GM18868 (cell line): ENCODE results near the gene LCLAT1.
"Not testable (repeated sequence)": the region's sequence is repeated elsewhere in the genome, so short reads cannot be mapped to it uniquely, and the experiment has no call there.

ENCODE experiments used
- ATAC-seq: cut with Tn5 transposase; IDR thresholded peaks from one replicate; pipeline ENCODE4 v1.9.1; 2021; ENCODE audit warnings: mild to moderate bottlenecking, moderate library complexity; ENCODE audit not compliant: unreplicated experiment

Gene LCLAT1

GRCh38 chr2:30513649-30514048 lies 66.6 kb downstream of the LCLAT1 start:
- ATAC-seq, result not testable (repeated sequence)

DNA sequence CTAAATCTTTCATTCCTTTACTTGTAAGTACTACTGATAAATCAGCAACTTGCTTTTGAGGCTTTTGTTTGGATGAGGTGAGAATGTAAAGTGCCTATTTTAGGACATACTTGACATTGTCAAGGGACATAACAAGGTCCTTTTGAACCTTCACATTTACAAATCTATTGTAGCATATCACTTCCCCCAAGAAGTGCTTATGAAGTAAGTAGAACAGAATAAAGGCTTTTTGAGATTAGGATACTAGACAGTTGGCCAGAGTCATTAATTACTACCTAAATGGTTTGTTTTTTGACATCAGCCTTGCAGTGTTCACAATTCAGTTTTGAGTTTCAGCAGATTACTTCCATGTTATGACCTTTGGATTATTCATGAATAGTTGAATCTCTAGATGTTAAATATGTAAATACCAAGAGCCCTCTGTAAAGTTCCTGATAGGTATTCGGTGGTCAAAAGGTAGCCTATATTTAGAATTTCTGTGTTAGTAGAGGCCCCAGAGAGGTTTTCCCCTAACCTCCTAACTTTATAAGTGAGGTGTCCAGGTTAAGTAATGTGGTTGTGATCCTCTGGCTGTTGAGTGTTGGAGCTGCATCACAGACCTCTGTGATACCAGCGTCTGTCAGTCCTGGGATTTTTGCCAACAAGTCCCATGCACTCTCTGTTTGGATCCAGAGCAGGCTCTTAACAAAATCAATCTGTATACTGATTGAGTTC lies 67.2 kb downstream of the LCLAT1 start:
- ATAC-seq, result peak; percentile 55

GRCh38 chr2:30514848-30515435 lies 67.9 kb downstream of the LCLAT1 start:
- no peak for ATAC-seq

GRCh38 chr2:30516166-30516565 lies 69.1 kb downstream of the LCLAT1 start:
- ATAC-seq, result no peak

DNA sequence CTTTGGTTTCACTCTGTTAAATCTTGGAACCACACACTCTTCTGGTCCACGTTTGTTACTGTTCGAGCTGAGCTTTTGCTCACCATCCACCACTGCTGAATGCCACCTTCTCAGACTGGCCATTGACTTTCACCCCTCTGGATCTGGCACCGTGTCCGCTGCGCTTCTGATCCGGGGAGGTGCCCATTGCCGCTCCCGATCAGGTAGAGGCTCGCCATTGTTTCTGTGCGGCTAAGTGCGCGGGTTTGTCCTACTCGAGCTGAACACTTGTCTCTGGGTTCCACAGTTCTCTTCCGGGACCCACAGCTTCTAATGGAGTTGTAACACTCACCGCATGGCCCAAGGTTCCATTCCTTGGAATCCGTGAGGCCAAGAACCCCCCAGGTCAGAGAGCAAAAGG lies 72.8 kb downstream of the LCLAT1 start:
- ATAC-seq, result no peak

DNA sequence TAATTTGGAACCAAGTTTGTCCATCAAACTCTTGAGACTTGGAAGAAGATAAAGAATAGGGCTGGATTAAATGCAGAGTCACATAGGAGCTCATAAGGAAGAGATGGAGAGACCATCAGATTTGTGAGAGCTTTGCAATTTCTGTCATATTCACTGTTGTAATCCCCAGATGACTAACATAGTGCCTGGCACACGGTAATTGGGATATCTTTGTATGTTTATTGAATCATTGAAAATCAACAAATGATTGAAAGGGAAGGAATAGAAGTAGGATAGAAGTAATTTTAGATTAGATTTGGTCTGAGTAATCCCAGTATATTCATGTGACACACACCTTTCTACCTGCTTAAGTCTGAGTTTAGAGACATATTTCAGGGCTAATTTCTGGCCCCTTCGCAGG lies 75.4 kb downstream of the LCLAT1 start:
- no peak for ATAC-seq

DNA sequence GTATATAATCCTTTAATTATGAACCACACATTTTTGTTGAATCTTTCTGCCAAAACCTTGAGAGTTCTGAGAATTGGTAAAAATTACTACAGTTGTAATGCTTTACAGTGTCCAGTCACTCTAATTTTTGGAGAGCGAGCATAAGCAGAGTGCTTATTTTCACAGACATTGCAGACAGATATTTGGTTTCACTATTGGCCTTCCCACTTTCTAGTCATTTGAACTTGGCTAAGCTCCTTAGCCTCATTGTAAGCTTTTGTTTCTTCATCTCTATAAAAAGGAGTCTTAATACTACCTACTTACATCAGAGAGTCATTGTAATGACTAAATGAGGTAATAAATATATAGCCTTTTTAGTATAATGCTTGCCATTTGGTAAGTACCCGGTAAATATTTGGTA lies 80.4 kb downstream of the LCLAT1 start:
- no peak for ATAC-seq

DNA sequence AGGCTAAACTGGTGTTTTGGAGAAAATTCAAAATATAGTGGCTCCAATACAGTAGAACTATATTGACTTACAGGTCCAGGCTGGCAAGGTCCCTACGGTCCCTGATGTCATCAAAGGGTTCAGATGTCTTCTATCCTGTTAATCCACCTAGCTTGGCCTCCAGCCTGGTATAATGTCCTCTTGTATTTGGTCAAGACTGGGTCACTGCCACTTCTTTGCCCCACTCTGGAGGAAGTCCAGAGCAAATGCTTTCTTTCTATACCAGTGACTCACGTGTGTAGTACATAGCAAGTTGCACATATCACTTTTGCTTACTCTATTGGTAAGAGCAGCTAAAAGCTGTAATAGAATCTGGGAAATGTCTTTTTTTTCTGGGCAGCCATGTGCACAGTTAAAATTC lies 80.8 kb downstream of the LCLAT1 start:
- ATAC-seq, result no peak

GRCh38 chr2:30530346-30530745 lies 83.3 kb downstream of the LCLAT1 start:
- no peak for ATAC-seq

GRCh38 chr2:30541680-30542079 lies 94.6 kb downstream of the LCLAT1 start:
- no peak for ATAC-seq

GRCh38 chr2:30545875-30546274 lies 98.8 kb downstream of the LCLAT1 start:
- ATAC-seq, result no peak

DNA sequence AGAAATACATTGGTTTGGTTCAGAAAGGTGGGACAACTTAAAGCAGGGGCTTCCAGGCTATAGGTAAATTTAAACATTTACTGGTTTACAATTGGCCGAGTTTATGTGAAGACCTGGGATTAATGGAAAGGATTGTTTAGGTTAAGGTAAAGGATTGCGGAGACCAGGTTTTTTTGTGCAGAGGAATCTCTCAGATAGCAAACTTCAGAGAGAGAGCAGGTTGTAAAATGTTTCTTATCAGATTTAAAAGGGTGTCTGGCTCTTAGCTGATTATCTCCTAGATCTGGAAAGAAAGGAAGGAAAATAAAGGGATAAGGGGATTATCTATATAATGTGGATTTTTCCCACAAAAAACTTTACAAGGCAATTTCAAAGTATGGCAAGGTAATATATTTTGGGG lies 101.3 kb downstream of the LCLAT1 start:
- no peak for ATAC-seq

DNA sequence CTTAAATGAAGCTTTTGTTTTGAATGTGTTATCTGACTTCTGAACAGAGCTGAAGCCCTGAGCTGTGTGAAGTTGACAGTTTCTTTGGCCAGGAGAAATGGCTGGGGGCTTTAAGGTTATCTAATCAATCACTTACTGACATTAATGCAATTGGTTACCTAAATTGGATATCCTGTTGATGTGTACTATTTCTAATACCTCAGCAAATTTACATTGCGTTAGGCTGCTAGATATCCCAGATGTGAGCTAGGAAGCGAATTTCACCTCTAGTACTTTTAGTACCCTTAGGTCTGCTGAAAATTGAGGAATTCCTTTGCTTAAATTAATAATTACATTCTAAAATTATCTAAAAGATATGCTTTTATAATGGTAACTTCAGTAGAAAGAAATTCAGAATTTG lies 102.0 kb downstream of the LCLAT1 start:
- ATAC-seq, result no peak

DNA sequence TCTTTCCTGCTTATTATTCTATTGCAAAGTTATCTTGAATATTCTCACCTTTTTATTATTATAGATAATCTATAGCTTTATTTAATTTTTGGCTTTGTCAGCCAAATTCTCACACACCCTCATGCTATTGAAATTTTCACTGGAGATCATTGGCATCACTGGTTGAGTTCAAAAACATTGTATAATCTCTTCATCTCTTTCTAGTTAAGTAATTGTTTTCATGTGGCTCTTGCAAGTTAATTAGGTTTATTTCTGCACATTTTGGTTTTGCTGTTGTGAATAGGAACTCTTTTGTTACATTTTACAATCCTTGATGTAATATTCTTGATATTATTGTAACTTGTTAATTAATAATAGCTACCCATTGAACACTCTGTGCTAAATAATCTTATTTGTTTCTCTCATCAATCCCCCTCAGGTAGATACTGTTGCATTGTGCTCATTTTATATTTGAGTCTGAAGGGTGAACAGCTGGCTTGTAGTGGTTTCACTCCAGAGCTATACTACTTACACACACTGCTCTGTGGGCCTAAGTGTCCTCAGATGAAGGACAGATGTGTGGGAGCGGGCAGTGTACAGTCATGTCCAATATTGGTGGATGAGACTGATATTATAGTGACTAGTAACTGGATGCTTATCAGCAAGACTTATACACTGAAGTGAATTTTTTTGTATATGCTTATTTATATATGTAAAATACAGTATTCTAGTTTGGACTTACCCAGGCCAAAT lies 112.7 kb downstream of the LCLAT1 start:
- ATAC-seq, result no peak

- ATAC-seq, result no peak
Observed at GRCh38 chr2:30561349-30561748, 114.3 kb downstream of the LCLAT1 start.

DNA sequence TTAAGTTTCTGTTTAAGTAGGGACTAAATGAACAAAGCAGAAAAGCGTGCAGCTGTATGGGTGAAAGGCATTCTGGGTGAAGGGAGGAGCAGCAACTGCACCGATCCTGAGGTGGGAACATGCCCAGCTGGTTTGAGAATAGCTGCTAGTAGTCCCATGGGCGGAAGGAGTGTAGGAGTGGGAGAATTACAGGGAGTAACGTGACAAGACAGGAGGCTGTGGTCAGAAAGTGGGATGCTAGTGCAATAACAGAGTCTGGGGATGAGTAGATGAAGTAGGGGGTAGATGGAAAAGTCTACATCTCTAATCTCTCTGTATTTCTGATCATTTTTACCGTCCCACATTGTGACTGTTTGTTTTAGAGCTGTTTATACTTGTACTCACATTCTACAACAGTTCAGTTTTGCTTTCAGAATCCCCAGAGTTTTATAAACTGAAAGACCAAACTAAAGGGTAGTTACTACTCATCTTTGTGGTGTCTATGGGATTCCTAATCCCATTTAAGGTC lies 118.9 kb downstream of the LCLAT1 start:
- ATAC-seq, result no peak

DNA sequence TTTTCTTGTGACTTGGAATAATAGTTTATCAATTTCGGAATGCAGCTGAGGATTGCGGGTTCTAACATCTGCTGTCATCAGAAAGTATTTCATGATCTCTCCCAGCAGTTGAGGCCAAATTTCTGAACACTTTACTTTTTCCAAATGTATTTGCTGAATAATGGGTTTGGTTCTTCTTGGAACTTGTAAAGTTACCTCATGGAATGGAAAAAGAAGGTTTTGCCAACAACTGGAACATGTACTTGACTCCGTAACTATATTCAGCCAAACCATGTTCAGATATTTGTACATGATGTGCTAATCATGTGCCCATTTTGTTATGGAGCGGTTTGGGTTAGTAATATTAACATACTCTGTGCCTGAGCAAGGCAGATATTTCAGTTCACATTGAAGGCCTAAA lies 119.6 kb downstream of the LCLAT1 start:
- no peak for ATAC-seq

- ATAC-seq, result no peak
Observed at GRCh38 chr2:30567317-30567716, 120.3 kb downstream of the LCLAT1 start.

DNA sequence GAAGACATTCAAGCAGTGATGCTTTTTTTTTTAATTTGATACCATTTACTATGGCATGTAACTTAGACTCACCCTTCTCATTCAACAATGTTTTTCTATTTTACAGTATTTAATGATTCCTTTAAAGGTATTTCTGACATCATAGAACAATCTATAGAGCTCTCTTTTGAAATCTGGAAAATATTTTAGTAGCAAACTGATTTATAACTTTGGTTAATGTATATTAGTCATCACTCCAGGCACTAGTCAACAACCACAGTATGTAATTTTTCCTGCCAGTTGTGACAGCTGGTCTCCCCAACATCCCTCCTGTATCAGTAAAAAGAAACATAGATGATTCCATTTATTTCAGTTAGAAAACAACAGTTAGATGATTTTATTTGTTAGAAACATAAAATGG lies 122.9 kb downstream of the LCLAT1 start:
- ATAC-seq, result no peak

- ATAC-seq, result no peak
Observed at GRCh38 chr2:30577151-30577550, 130.1 kb downstream of the LCLAT1 start.

DNA sequence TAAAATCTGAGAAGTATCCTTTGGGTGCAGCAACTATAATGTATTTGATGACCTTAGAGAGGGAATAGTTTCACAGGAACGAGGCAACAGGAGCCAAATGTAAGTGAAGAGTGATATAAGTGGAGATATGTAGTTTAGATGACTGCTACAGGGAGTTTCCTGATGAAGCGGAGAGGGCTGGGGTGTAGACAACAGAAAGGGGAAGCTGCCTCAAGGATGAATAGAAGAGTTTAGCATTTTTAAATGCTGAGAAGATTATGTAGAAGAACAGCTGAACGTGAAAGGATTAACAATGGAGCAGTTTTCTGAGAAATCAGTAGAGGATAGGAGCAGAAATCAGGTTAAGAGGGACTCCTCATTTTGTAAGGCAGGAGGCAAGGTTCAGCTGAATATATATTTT lies 133.3 kb downstream of the LCLAT1 start:
- ATAC-seq, result no peak

GRCh38 chr2:30582521-30582920 lies 135.5 kb downstream of the LCLAT1 start:
- no peak for ATAC-seq
